Common myeloid progenitor, CD34-positive (primary cell): ENCODE data around the gene GRIK5.
A peak's percentile ranks its signal among the peaks of the same experiment; 100 is the strongest.
"Not testable (repeated sequence)": the region's sequence is repeated elsewhere in the genome, so short reads cannot be mapped to it uniquely, and the experiment has no call there.

Source experiments
- CTCF ChIA-PET: fragments of 350-600 bp; sonication (Branson Sonifier 250); formaldehyde crosslinking; loops from one replicate; lab custom pipeline; 2021; ENCODE audit warnings: antibody characterized with exemption; lab: Charles Lee
- POLR2A ChIA-PET: fragments of 350-600 bp; sonication (Branson Sonifier 250); formaldehyde crosslinking; loops from one replicate; lab custom pipeline; 2021; ENCODE audit warnings: antibody characterized with exemption; lab: Charles Lee
- DNase-seq, 3 donors: peaks; one replicate each; pipeline versions ENCODE4 v3.0.0 to v3.0.0-alpha.2; 2013
- H3K27ac ChIP-seq, 2 experiments: 1 replicate in 1 of 2; 2 replicates in 1 of 2; pipeline ENCODE4 v1.7.0; 2013; ENCODE audit warnings: inconsistent platforms in 2 of 2, low read length in 2 of 2, mild to moderate bottlenecking in 2 of 2, low read depth in 1 of 2, moderate library complexity in 1 of 2; ENCODE audit not compliant: severe bottlenecking in 2 of 2, insufficient read depth in 1 of 2, poor library complexity in 1 of 2
- H3K27me3 ChIP-seq, 5 experiments: replicated peaks in 2 of 5; 1 replicate in 3 of 5; 2 replicates in 2 of 5; pipeline versions ENCODE4 v1.6.1 to v1.7.0; 2013; ENCODE audit warnings: low read length in 4 of 5, mild to moderate bottlenecking in 2 of 5, moderate library complexity in 2 of 5, inconsistent platforms in 1 of 5; ENCODE audit not compliant: insufficient read depth in 5 of 5, control insufficient read depth in 4 of 5
- H3K36me3 ChIP-seq, 4 experiments: 1 replicate in 2 of 4; 2 replicates in 2 of 4; pipeline versions ENCODE4 v1.6.1 to v1.7.0; 2013; ENCODE audit warnings: low read length in 3 of 4, control low read depth in 1 of 4, mild to moderate bottlenecking in 1 of 4; ENCODE audit not compliant: control insufficient read depth in 4 of 4, insufficient read depth in 4 of 4
- H3K4me1 ChIP-seq, 4 experiments: 1 replicate in 3 of 4; 2 replicates in 1 of 4; pipeline versions ENCODE4 v1.6.1 to v1.7.1; 2013; ENCODE audit warnings: low read length in 3 of 4, mild to moderate bottlenecking in 3 of 4, control low read depth in 1 of 4, inconsistent platforms in 1 of 4, moderate library complexity in 1 of 4; ENCODE audit not compliant: control insufficient read depth in 4 of 4, insufficient read depth in 4 of 4; ENCODE audit errors: control extremely low read depth in 1 of 4
- H3K4me3 ChIP-seq, 7 experiments: 1 replicate in 4 of 7; 2 replicates in 3 of 7; pipeline versions ENCODE4 v1.5.1 to v1.7.0; 2013; ENCODE audit warnings: mild to moderate bottlenecking in 7 of 7, low read length in 6 of 7, moderate library complexity in 6 of 7, inconsistent platforms in 2 of 7, low read depth in 2 of 7, control low read depth in 1 of 7; ENCODE audit not compliant: insufficient read depth in 4 of 7, control insufficient read depth in 1 of 7; ENCODE audit errors: extremely low read depth in 1 of 7
- H3K9me3 ChIP-seq, 5 experiments: 1 replicate in 4 of 5; 2 replicates in 1 of 5; pipeline versions ENCODE4 v1.6.1 to v1.7.1; 2013; ENCODE audit warnings: low read length in 4 of 5, mild to moderate bottlenecking in 2 of 5, inconsistent platforms in 1 of 5, low read depth in 1 of 5, moderate library complexity in 1 of 5; ENCODE audit not compliant: control insufficient read depth in 4 of 5, insufficient read depth in 2 of 5; ENCODE audit errors: control extremely low read depth in 1 of 5
- WGBS: methylation state at CpG from one replicate; pipeline ENCODE4 v1.1.5; 2013; ENCODE audit not compliant: insufficient coverage; 5-methylcytosine and 5-hydroxymethylcytosine counted together

The GRIK5 gene

GRCh38 chr19:42021185-42021584 lies 48.8 kb downstream of the GRIK5 start:
- Histone ChIP-seq H3K27me3 (no peaks in the 10 kb centered on the region), H3K36me3 (peaks cover 0 to 51% (median 13%) of the 10 kb centered on the region in 4 experiments), H3K9me3 (no peaks in the 10 kb centered on the region), H3K27ac (no peak overlapping the region), H3K4me1 (peaks cover 0 to 11% (median 0%) of the 10 kb centered on the region in 4 experiments), H3K4me3 (no peak overlapping the region)
- ChIA-PET CTCF (interaction anchor here (0.9 kb wide), 1 partner anchor 12 kb away, joined by 3 read pairs; no protein-coding TSS in a partner anchor), POLR2A (no interaction called here)
- peak in 2 of 3 donors; percentile 14 to 24 for DNase-seq
- 87% methylated on average over 15 of the region's 15 CpGs for WGBS

DNA sequence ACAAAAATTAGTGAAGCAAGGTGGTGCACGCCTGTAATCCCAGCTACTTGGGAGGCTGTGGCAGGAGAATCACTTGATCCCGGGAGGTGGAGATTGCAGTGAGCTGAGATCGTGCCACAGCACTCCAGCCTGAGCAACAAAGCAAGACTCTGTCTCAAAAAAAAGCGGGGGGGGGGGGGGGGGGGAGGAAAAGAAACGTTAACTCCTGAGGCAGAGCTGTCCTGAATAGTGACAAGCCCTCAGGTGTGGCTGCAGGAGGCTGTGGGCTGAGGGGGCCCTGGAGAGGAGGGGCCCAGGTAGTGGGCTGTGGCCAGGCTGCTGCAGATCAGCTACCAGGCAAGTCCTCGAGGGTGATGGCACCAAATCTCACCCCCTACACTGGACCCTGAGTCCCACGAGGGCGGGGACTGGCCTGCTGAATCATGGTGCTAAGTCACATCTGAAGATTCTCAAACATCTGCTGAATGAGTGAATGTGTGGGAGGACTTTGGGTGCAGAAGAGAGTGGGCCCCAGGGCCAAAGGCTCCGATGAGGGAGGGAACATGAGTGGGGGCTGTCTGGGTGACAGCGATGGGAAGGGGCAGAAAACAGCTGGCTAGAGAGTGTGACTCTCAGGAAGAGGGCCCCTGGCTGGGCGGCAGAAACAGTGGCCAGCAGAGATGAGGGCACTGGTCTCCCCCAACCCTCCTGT lies 51.4 kb downstream of the GRIK5 start:
- peaks cover 0 to 39% (median 9%) of the 10 kb centered on the region in 4 experiments for H3K36me3 ChIP-seq
- ChIA-PET CTCF (interaction anchor here (5.7 kb wide), 1 partner anchor 11 kb away, joined by 28 read pairs; no protein-coding TSS in a partner anchor), POLR2A (no interaction called here)
- WGBS: 95% methylated on average over 3 of the region's 11 CpGs
- H3K27me3 ChIP-seq: no peaks in the 10 kb centered on the region
- H3K4me3 ChIP-seq: no peak overlapping the region
- H3K27ac ChIP-seq: no peak overlapping the region
- DNase-seq: no peak
- H3K4me1 ChIP-seq: peaks cover 0 to 11% (median 0%) of the 10 kb centered on the region in 4 experiments
- H3K9me3 ChIP-seq: no peaks in the 10 kb centered on the region

GRCh38 chr19:42017040-42017439 lies 53.0 kb downstream of the GRIK5 start:
- CTCF ChIA-PET: interaction anchor here (5.7 kb wide), 1 partner anchor 12 kb away, joined by 28 read pairs; no protein-coding TSS in a partner anchor
- H3K27ac ChIP-seq: no peak overlapping the region
- peaks cover 0 to 11% (median 0%) of the 10 kb centered on the region in 4 experiments for H3K4me1 ChIP-seq
- H3K36me3 ChIP-seq: peaks cover 0 to 25% (median 5%) of the 10 kb centered on the region in 4 experiments
- POLR2A ChIA-PET: no interaction called here
- DNase-seq: no peak
- WGBS: 95% methylated on average over 2 of the region's 8 CpGs
- H3K27me3 ChIP-seq: no peaks in the 10 kb centered on the region
- H3K9me3 ChIP-seq: no peaks in the 10 kb centered on the region
- no peak overlapping the region for H3K4me3 ChIP-seq

DNA sequence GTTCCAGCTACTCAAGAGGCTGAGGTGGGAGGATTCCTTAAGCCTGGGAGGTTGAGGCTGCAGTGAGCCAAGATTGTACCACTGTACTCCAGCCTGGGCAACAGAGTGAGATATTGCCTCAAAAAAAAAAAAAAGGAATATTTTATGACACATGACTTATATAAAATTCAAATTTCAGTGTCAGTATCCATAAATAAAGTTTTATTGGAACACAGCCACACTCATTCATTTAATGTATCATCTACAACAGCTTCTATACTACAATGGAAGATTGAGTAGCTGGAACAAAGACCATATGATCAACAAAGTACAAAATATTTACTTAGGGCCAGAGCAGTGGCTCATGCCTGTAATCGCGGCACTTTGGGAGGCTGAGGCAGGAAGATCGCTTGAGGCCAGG lies 57.3 kb downstream of the GRIK5 start:
- not testable (repeated sequence) for DNase-seq, H3K9me3 ChIP-seq, H3K27ac ChIP-seq, H3K4me3 ChIP-seq, H3K36me3 ChIP-seq, H3K27me3 ChIP-seq, H3K4me1 ChIP-seq
- POLR2A ChIA-PET: interaction anchor here (0.6 kb wide), 1 partner anchor 30 kb away, joined by 3 read pairs; no protein-coding TSS in a partner anchor
- no CpG with 5 or more reads among the region's 3 CpGs for WGBS
- CTCF ChIA-PET: interaction anchor here (1.1 to 1.2 kb wide), 2 partner anchors 15 kb away, joined by 3 read pairs; no protein-coding TSS in a partner anchor

DNA sequence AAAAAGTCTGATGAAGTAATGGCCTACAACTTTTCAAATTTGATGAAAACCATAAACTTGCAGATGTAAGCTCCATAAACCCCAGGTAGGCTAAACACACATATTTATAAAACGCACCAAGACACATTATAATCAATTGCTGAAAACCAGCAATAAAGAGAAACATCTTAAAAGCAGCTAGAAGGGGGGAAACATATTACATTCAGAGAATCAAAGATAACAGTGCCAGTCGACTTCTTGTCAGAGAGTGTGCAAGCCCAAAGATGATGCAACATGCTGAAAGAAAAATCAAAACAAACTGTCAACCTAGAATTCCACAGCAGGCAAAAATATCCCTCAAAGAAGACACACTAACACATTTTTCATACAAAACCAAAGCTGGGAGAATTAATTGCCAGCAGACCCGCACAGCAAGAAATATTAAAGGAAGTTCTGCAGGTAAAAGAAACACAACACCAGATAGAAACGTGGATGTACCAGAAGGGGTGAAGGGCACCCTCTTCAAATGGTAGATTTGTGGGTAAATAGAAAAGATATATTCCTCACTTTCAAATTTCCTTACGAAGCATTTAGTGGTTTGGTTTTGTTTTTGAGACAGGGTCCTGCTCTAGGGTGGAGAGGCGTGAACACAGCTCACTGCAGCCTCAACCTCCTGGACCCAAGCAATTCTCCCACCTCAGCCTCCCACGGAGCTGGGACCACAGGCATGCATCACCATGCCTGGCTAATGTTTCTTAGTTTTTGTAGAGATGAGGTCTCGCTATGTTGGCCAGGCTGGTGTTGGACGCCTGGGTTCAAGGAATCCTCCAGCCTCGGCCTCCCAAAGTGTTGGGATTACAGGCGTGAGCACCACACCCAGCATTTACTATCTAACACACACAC lies 59.5 kb downstream of the GRIK5 start:
- 95% methylated on average over 4 of the region's 11 CpGs for WGBS

DNA sequence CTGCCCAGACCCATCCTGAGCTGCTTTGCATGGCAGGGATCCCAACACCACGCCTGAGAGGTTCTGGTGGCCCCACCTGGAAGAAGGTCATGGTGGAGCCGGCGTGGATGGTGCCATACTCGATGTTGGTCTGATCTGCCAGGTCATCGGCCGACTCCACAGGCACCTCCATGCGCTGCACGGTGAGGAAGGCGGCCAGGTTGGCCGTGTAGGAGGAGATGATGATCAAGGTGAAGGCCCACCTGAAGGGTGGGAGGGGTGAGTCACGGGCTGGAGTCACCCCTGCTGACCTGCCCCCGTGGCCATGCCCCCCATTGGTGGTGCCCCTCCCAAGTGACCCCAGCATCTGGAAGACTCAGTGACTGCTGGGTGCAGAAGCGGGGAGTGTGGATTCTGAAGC lies 63.4 kb downstream of the GRIK5 start:
- Histone ChIP-seq H3K4me1 (no peaks in the 10 kb centered on the region), H3K27me3 (peaks cover 0 to 2% (median 0%) of the 10 kb centered on the region in 5 experiments), H3K27ac (no peak overlapping the region), H3K4me3 (no peak overlapping the region), H3K36me3 (peaks cover 2 to 37% (median 5%) of the 10 kb centered on the region in 4 experiments), H3K9me3 (no peaks in the 10 kb centered on the region)
- 100% methylated on average over 10 of the region's 13 CpGs for WGBS
- POLR2A ChIA-PET: no interaction called here
- CTCF ChIA-PET: no interaction called here
- no peak for DNase-seq

More for the DNA sequence above, 59.5 kb downstream of the GRIK5 start:
- H3K27ac ChIP-seq: no peak overlapping the region
- no peak overlapping the region for H3K4me3 ChIP-seq
- no peaks in the 10 kb centered on the region for H3K4me1 ChIP-seq
- peaks cover 0 to 17% (median 3%) of the 10 kb centered on the region in 4 experiments for H3K36me3 ChIP-seq
- H3K27me3 ChIP-seq: no peaks in the 10 kb centered on the region
- no peaks in the 10 kb centered on the region for H3K9me3 ChIP-seq
- ChIA-PET POLR2A (no interaction called here), CTCF (interaction anchor here (1.1 to 1.2 kb wide), 3 partner anchors 18 to 98 kb away, joined by 3 to 4 read pairs (median 3); no protein-coding TSS in a partner anchor)
- DNase-seq: no peak
